Spleen (tissue), 11 donors: Measurements from ENCODE around the gene QSER1. TPM values are rescaled to one million over a fixed set of nuclear protein-coding genes. Genes with fewer than 3 reads are reported as not detected.
"Not testable (repeated sequence)": the region's sequence is repeated elsewhere in the genome, so short reads cannot be mapped to it uniquely, and the experiment has no call there.

Source experiments
- DNase-seq: peaks from one replicate; pipeline ENCODE4 v3.0.0-alpha.2; 2020
- H3K27ac ChIP-seq, 8 donors: fragments of 200-600 bp; sonication (generic) in 7 of 8; 1 replicate in 4 of 8; 2 replicates in 4 of 8; pipeline versions ENCODE4 v1.5.0 to v1.8.0; 2016 to 2021; ENCODE audit warnings: inconsistent platforms in 4 of 8, mild to moderate bottlenecking in 4 of 8, moderate library complexity in 1 of 8
- H3K27me3 ChIP-seq, 7 donors: fragments of 200-600 bp; sonication (generic) in 6 of 7; replicated peaks in 1 of 7; 1 replicate in 4 of 7; 2 replicates in 3 of 7; pipeline versions ENCODE4 v1.5.0 to v1.8.0; 2016 to 2021; ENCODE audit warnings: inconsistent platforms in 3 of 7, mild to moderate bottlenecking in 1 of 7
- H3K36me3 ChIP-seq, 6 donors: fragments of 200-600 bp; sonication (generic) in 5 of 6; 1 replicate in 4 of 6; 2 replicates in 2 of 6; pipeline versions ENCODE4 v1.5.0 to v1.8.0; 2016 to 2021; ENCODE audit warnings: inconsistent platforms in 2 of 6
- H3K4me1 ChIP-seq, 6 donors: fragments of 200-600 bp; sonication (generic) in 5 of 6; 1 replicate in 3 of 6; 2 replicates in 3 of 6; pipeline versions ENCODE4 v1.5.0 to v1.8.0; 2016 to 2021; ENCODE audit warnings: inconsistent platforms in 3 of 6
- H3K4me3 ChIP-seq, 8 donors: fragments of 200-600 bp; sonication (generic) in 7 of 8; 1 replicate in 4 of 8; 2 replicates in 4 of 8; pipeline versions ENCODE4 v1.5.0 to v1.8.0; 2016 to 2021; ENCODE audit warnings: inconsistent platforms in 4 of 8, mild to moderate bottlenecking in 4 of 8, moderate library complexity in 2 of 8
- H3K9me3 ChIP-seq, 8 donors: fragments of 200-600 bp; sonication (generic) in 7 of 8; 1 replicate in 4 of 8; 2 replicates in 4 of 8; pipeline versions ENCODE4 v1.5.0 to v1.8.0; 2016 to 2021; ENCODE audit warnings: inconsistent platforms in 4 of 8
- CTCF ChIP-seq, 11 experiments: fragments of 200-600 bp in 7 of 11; fragments of 450-650 bp in 4 of 11; sonication (generic) in 4 of 11; IDR thresholded peaks in 8 of 11; conservative IDR thresholded peaks in 3 of 11; 1 replicate in 7 of 11; 2 replicates in 4 of 11; pipeline versions ENCODE4 v1.4.0 to v1.8.0; 2016 to 2021; ENCODE audit warnings: antibody characterized with exemption in 11 of 11, inconsistent platforms in 4 of 11, mild to moderate bottlenecking in 1 of 11
- POLR2A ChIP-seq, 3 donors: fragments of 450-650 bp; IDR thresholded peaks; one replicate each; pipeline ENCODE4 v1.5.1; 2017; ENCODE audit warnings: antibody characterized with exemption in 3 of 3, mild to moderate bottlenecking in 1 of 3
- POLR2AphosphoS5 ChIP-seq, 3 donors: sonication (generic); formaldehyde crosslinking; IDR thresholded peaks; one replicate each; pipeline ENCODE4 v1.5.1; 2017; ENCODE audit warnings: antibody characterized with exemption in 3 of 3
- WGBS, 5 donors: extraction: QIAGEN DNeasy Blood & Tissue Kit in 3 of 5; methylation state at CpG; one replicate each; pipeline versions ENCODE4 v1.1.5 to v1.1.7; 2013 to 2018; 5-methylcytosine and 5-hydroxymethylcytosine counted together
- intact Hi-C: fragments of 100-400 bp; cut with DNase I; formaldehyde crosslinking; loops from one replicate; pipeline ENCODE4 v1.15.0; 2023; ENCODE audit warnings: low total_unique reads
- polyA plus RNA-seq, 3 donors: library from polyadenylated mRNA; stranded (reverse); fragments of 200-250 nt; gene quantifications; one replicate each; pipeline ENCODE4 v1.2.1, GENCODE V29; 2013
- total RNA-seq, 7 donors: library from RNA; depleted of rRNA in 3 of 7; stranded (reverse); fragments of >200 nt in 3 of 7; fragmentation: NEBNext Ultra II Directional in 4 of 7; extraction: Animal tissue kit (Norgen Biotek cat#: 25700) in 4 of 7; gene quantifications; one replicate each; pipeline versions ENCODE4 v1.1.0 to v1.2.1, GENCODE V29; 2016 to 2021
- donor health status: healthy with polysubstance abuse.
- donor health status: DM: no; HTN: no; CAD: no; lungs with moderate emphysema.
- donor health status: DM: no; HTN: no; CAD: no.
- donor health status: Bipolar disorder and iron deficiency.
- donor health status: healthy.
- donor health status: DM: no; HTN: no; CAD: no.
- donor health status: DM: yes; HTN: yes; CAD: no.

Gene QSER1
- total and polyA plus RNA-seq, 10 donors = 2.4 to 34.9 (median 24.6) TPM

- WGBS, 5 donors = 88 to 95% (median 91%) methylated on average over 3 of the region's 3 CpGs
- H3K36me3 ChIP-seq = no peaks in the 10 kb centered on the region
Measured at GRCh38 chr11:33025339-33025722, 132.7 kb downstream of the QSER1 start.

GRCh38 chr11:33027233-33027632, 134.6 kb downstream of the QSER1 start:
- DNase-seq = no peak
- no peaks in the 10 kb centered on the region for H3K36me3 ChIP-seq
- no peak overlapping the region for H3K4me3 ChIP-seq
- WGBS, 5 donors = 89 to 95% (median 92%) methylated on average over 2 of the region's 2 CpGs
- no peaks in the 10 kb centered on the region for H3K9me3 ChIP-seq
- H3K27ac ChIP-seq = no peak overlapping the region
- no peaks in the 10 kb centered on the region for H3K27me3 ChIP-seq
- no peaks in the 10 kb centered on the region for H3K4me1 ChIP-seq
- TF ChIP-seq CTCF (IDR thresholded peaks at IDR 0.05 in 8 of 11, conservative IDR thresholded peaks at IDR 0.05 in 3 of 11) (no peak), POLR2AphosphoS5 (IDR thresholded peaks at IDR 0.05) (no peak), POLR2A (IDR thresholded peaks at IDR 0.05) (no peak)
- intact Hi-C loops = loop anchor here (10.0 kb wide), 1 partner anchor 122 kb away; no protein-coding TSS in a partner anchor

More at GRCh38 chr11:33025339-33025722, 132.7 kb downstream of the QSER1 start:
- DNase-seq = no peak
- TF ChIP-seq CTCF (IDR thresholded peaks at IDR 0.05 in 8 of 11, conservative IDR thresholded peaks at IDR 0.05 in 3 of 11) (no peak), POLR2A (IDR thresholded peaks at IDR 0.05) (no peak), POLR2AphosphoS5 (IDR thresholded peaks at IDR 0.05) (no peak)
- Histone ChIP-seq H3K27ac (no peak overlapping the region), H3K27me3 (peaks cover 0 to under 1% (median 0%) of the 10 kb centered on the region in 7 donors), H3K9me3 (no peaks in the 10 kb centered on the region), H3K4me3 (no peak overlapping the region), H3K4me1 (no peaks in the 10 kb centered on the region)
- intact Hi-C loops = loop anchor here (10.0 kb wide), 1 partner anchor 121 kb away; no protein-coding TSS in a partner anchor

- H3K9me3 ChIP-seq = no peaks in the 10 kb centered on the region
- no peaks in the 10 kb centered on the region for H3K4me1 ChIP-seq
- H3K27me3 ChIP-seq = no peaks in the 10 kb centered on the region
- no peaks in the 10 kb centered on the region for H3K36me3 ChIP-seq
- no peak for TF ChIP-seq CTCF (IDR thresholded peaks at IDR 0.05 in 8 of 11, conservative IDR thresholded peaks at IDR 0.05 in 3 of 11)
- TF ChIP-seq POLR2AphosphoS5 (IDR thresholded peaks at IDR 0.05) = no peak
- TF ChIP-seq POLR2A (IDR thresholded peaks at IDR 0.05) = no peak
- intact Hi-C loops = loop anchor here (10.0 kb wide), 1 partner anchor 123 kb away; no protein-coding TSS in a partner anchor
- DNase-seq = no peak
- H3K4me3 ChIP-seq = no peak overlapping the region
- WGBS, 5 donors = 79 to 91% (median 82%) methylated on average over 4 of the region's 4 CpGs
- H3K27ac ChIP-seq = no peak overlapping the region
Measured at GRCh38 chr11:33027846-33028536, 135.4 kb downstream of the QSER1 start.

GRCh38 chr11:33028537-33028914, 135.9 kb downstream of the QSER1 start:
- Histone ChIP-seq H3K27ac (no peak overlapping the region), H3K4me1 (no peaks in the 10 kb centered on the region), H3K27me3 (no peaks in the 10 kb centered on the region), H3K9me3 (no peaks in the 10 kb centered on the region), H3K4me3 (no peak overlapping the region), H3K36me3 (no peaks in the 10 kb centered on the region)
- no peak for TF ChIP-seq CTCF (IDR thresholded peaks at IDR 0.05 in 8 of 11, conservative IDR thresholded peaks at IDR 0.05 in 3 of 11)
- no peak for TF ChIP-seq POLR2AphosphoS5 (IDR thresholded peaks at IDR 0.05)
- no peak for TF ChIP-seq POLR2A (IDR thresholded peaks at IDR 0.05)
- WGBS, 5 donors = 88 to 90% (median 89%) methylated on average over 2 of the region's 2 CpGs
- intact Hi-C loops = loop anchor here (10.0 kb wide), 1 partner anchor 124 kb away; no protein-coding TSS in a partner anchor
- DNase-seq = no peak

GRCh38 chr11:33029218-33029617, 136.6 kb downstream of the QSER1 start:
- intact Hi-C loops = loop anchor here (10.0 kb wide), 1 partner anchor 124 kb away; no protein-coding TSS in a partner anchor

More at GRCh38 chr11:33029218-33029617, 136.6 kb downstream of the QSER1 start:
- not testable (repeated sequence) for H3K27ac ChIP-seq, H3K9me3 ChIP-seq, DNase-seq, H3K27me3 ChIP-seq, H3K36me3 ChIP-seq, H3K4me1 ChIP-seq, H3K4me3 ChIP-seq
- 84 to 94% (median 91%) methylated on average over 6 of the region's 6 CpGs for WGBS, 5 donors
